Fibroblast of mammary gland (primary cell): ENCODE results near the gene LMOD3.

Experiments
- DNase-seq: peaks from one replicate; pipeline ENCODE4 v3.0.0-alpha.2; 2010; ENCODE audit warnings: low read depth
- H3K4me3 ChIP-seq: 2 replicates; pipeline ENCODE4 v1.5.1; 2011; ENCODE audit warnings: low read depth, mild to moderate bottlenecking, low read length, moderate library complexity; ENCODE audit not compliant: control insufficient read depth
- CTCF ChIP-seq: conservative IDR thresholded peaks from 2 replicates; pipeline ENCODE4 v1.5.1; 2011; ENCODE audit warnings: low read depth, low read length, inconsistent platforms; ENCODE audit not compliant: control insufficient read depth, insufficient read depth

The LMOD3 gene

GRCh38 chr3:69119681-69120080, 2.7 kb downstream of the LMOD3 start:
- TF ChIP-seq CTCF = no peak
- DNase-seq = no peak
- no peak overlapping the region for H3K4me3 ChIP-seq

GRCh38 chr3:69119138-69119537, 3.3 kb downstream of the LMOD3 start:
- no peak for TF ChIP-seq CTCF
- no peak for DNase-seq
- no peak overlapping the region for H3K4me3 ChIP-seq

- no peak for TF ChIP-seq CTCF
- H3K4me3 ChIP-seq = no peak overlapping the region
These were observed 3.8 kb downstream of the LMOD3 start for GRCh38 chr3:69118555-69118954.

GRCh38 chr3:69116897-69117296, 5.5 kb downstream of the LMOD3 start:
- no peak overlapping the region for H3K4me3 ChIP-seq
- TF ChIP-seq CTCF = no peak
- DNase-seq = no peak

More at GRCh38 chr3:69118555-69118954, 3.8 kb downstream of the LMOD3 start:
- DNase-seq = no peak

- no peak for TF ChIP-seq CTCF
- DNase-seq = no peak
- H3K4me3 ChIP-seq = no peak overlapping the region
These were observed 6.2 kb downstream of the LMOD3 start for GRCh38 chr3:69116162-69116561.

- no peak for TF ChIP-seq CTCF
- peak; percentile 84 for DNase-seq
- H3K4me3 ChIP-seq = no peak overlapping the region
These were observed 6.7 kb downstream of the LMOD3 start for GRCh38 chr3:69115731-69116130.

GRCh38 chr3:69113536-69113935, 8.9 kb downstream of the LMOD3 start:
- TF ChIP-seq CTCF = no peak
- DNase-seq = peak; percentile 42
- no peak overlapping the region for H3K4me3 ChIP-seq
